ENCODE results near the gene USP28. TPM values are rescaled to one million over a fixed set of nuclear protein-coding genes. Genes with fewer than 3 reads are reported as not detected.

The USP28 gene
- total and polyA plus RNA-seq, 2 of the 8 experiments (the other 6 are each of a cell fraction or from before 2014, with no cell fraction given): 82.6 to 119 TPM

DNA sequence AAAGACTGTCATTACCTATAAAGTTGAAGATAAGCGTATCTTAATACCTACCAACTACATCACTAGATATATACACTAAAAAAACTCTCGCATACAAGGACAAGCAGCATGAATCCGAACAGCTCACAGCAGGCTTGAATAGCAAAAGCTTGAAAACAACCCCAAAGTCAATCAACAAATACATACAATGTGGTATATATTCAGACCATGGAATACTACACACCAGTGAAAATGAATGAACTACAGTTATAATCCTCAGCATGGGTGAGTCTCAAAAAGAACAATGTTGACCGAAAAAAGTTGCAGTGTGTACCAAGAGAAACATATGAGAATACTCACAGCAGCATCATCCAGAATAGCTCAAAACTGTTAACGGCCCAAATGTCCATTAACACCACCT lies 25.2 kb downstream of the USP28 start:
- peaks cover 6 to 54% (median 17%) of the 10 kb centered on the region in 4 experiments; a peak in 7 of 8 replicates for H3K36me3 ChIP-seq (ENCODE audit: control insufficient read depth in 2 of 4, insufficient read depth in 4 of 4, low read length in 3 of 4)
- H4K20me1 ChIP-seq (replicated peaks in 1 of 2; ENCODE audit: control insufficient read depth in 1 of 2, insufficient read depth in 2 of 2, low read length in 2 of 2): no peaks in the 10 kb centered on the region
- H3K23ac ChIP-seq (ENCODE audit: insufficient read length): no peak overlapping the region
- H2BK120ac ChIP-seq (replicated peaks; ENCODE audit: low read depth, low read length): peak overlapping the region; percentile 38
- peaks cover 12 to 36% (median 24%) of the 10 kb centered on the region in 4 experiments for H3K4me1 ChIP-seq (replicated peaks in 1 of 4; ENCODE audit: control insufficient read depth in 3 of 4, insufficient read depth in 4 of 4, low read length in 3 of 4)
- peak overlapping the region; percentile 36; the same call in 1 of the 2 replicates for H2BK15ac ChIP-seq (ENCODE audit: low read length)
- peak overlapping the region; percentile 47; the same call in 1 of the 2 replicates for H3K27ac ChIP-seq (ENCODE audit: low read depth, low read length)
- peak overlapping the region; percentile 85 for H4K91ac ChIP-seq (replicated peaks; ENCODE audit: insufficient read length, low read length)
- H3K9me3 ChIP-seq (ENCODE audit: insufficient read depth in 2 of 2, low read depth in 1 of 2, low read length in 1 of 2): no peaks in the 10 kb centered on the region; a peak in 1 of 4 replicates
- H2BK5ac ChIP-seq (ENCODE audit: low read depth, low read length): peak overlapping the region; percentile 98
- H3K56ac ChIP-seq (replicated peaks; ENCODE audit: insufficient read length, low read depth, low read length): no peak overlapping the region
- H3K9ac ChIP-seq (replicated peaks in 1 of 4; ENCODE audit: extremely low read depth in 1 of 4, low read depth in 3 of 4, low read length in 3 of 4): no peak overlapping the region
- no peak overlapping the region for H4K8ac ChIP-seq (ENCODE audit: extremely low read depth, insufficient read depth, low read length)
- peak overlapping the region; percentile 97 for H2BK20ac ChIP-seq (ENCODE audit: low read length)
- peak overlapping the region; percentile 99; the same call in 1 of the 2 replicates for H3K18ac ChIP-seq (ENCODE audit: extremely low read depth, low read length)
- no peak overlapping the region for H2AFZ ChIP-seq (ENCODE audit: low read length)
- peak overlapping the region; percentile 97 for H2BK12ac ChIP-seq (ENCODE audit: low read depth, low read length)
- POLR2A ChIA-PET (ENCODE audit: partially characterized antibody): interaction anchor here (0.7 to 3.8 kb wide), 8 partner anchors 10 to 77 kb away, joined by 3 to 18 read pairs (median 12); partner anchors contain the start of genes USP28 and ZW10
- peak overlapping the region; percentile 99 for H2AK5ac ChIP-seq (ENCODE audit: low read depth, low read length)
- H3K4me2 ChIP-seq (ENCODE audit: insufficient read depth in 1 of 2, low read depth in 2 of 2, low read length in 2 of 2): peak overlapping the region in 1 of 2 experiments; percentile 4; a peak in 2 of 4 replicates
- H3K14ac ChIP-seq (ENCODE audit: insufficient read length): no peak overlapping the region
- whole genome bisulfite sequencing, 2 experiments (ENCODE audit: extremely low coverage in 1 of 2, insufficient coverage in 1 of 2, insufficient read length in 1 of 2, insufficient replicate concordance in 2 of 2, low coverage in 1 of 2, low lambda C conversion rate in 2 of 2, missing lambda C conversion rate in 1 of 2): 41% methylated on average over 5 of the region's 5 CpGs; no CpG with 5 or more reads in 1 of the 2 experiments
- H4K5ac ChIP-seq (ENCODE audit: insufficient read length, low read depth, low read length): no peak overlapping the region
- no peak for FAIRE-seq
- peak overlapping the region in 1 of 4 experiments; percentile 14; a peak in 1 of 8 replicates for H3K4me3 ChIP-seq (ENCODE audit: extremely low read depth in 1 of 4, insufficient read depth in 2 of 4, low read depth in 3 of 4, low read length in 4 of 4)
- H3K4ac ChIP-seq (replicated peaks; ENCODE audit: insufficient read length, low read depth, low read length): peak overlapping the region; percentile 54
- H3K27me3 ChIP-seq (replicated peaks in 1 of 4; ENCODE audit: control insufficient read depth in 3 of 4, extremely low read depth in 1 of 4, insufficient read depth in 3 of 4, low read length in 3 of 4): no peaks in the 10 kb centered on the region
- peaks cover 0 to 54% of the 10 kb centered on the region in 2 experiments; a peak in 2 of 4 replicates for H3K79me2 ChIP-seq (ENCODE audit: control insufficient read depth in 1 of 2, insufficient read depth in 2 of 2, low read length in 2 of 2)
- DNase-seq (ENCODE audit: low read depth in 1 of 2, low spot score in 2 of 2): no peak
- H3K79me1 ChIP-seq (ENCODE audit: low read depth, low read length): no peaks in the 10 kb centered on the region; the same call in 1 of the 2 replicates
- H3K23me2 ChIP-seq (ENCODE audit: low read depth, low read length): no peaks in the 10 kb centered on the region
- CTCF ChIA-PET (ENCODE audit: partially characterized antibody): interaction anchor here (0.7 to 1.6 kb wide), 4 partner anchors 18 to 60 kb away, joined by 3 to 6 read pairs (median 4); no protein-coding TSS in a partner anchor
- TF ChIP-seq MAFK (IDR thresholded peaks at IDR 0.05; ENCODE audit: low read depth, low read length) (no peak), EP300 (IDR thresholded peaks at IDR 0.05; ENCODE audit: borderline replicate concordance in 1 of 2, low read depth in 2 of 2, low read length in 2 of 2) (no peak), CEBPB (IDR thresholded peaks at IDR 0.05; ENCODE audit: low read depth, low read length) (no peak), POLR2AphosphoS5 (IDR thresholded peaks at IDR 0.05; ENCODE audit: low read depth, low read length) (no peak), RBBP5 (IDR thresholded peaks at IDR 0.05; ENCODE audit: borderline replicate concordance, low read depth, low read length) (no peak), CBX5 (IDR thresholded peaks at IDR 0.05; ENCODE audit: low read depth, low read length) (no peak), CBX8 (IDR thresholded peaks at IDR 0.05; ENCODE audit: borderline replicate concordance, low read depth, low read length) (no peak), KDM1A (IDR thresholded peaks at IDR 0.05; ENCODE audit: borderline replicate concordance, low read length) (peak; percentile 95), SRF (IDR thresholded peaks at IDR 0.05; ENCODE audit: low read depth, low read length) (no peak)

Measured in H1 (cell line).